ENCODE data around the gene RELT.

Gene RELT

GRCh38 chr11:73391665-73392064 is 15.5 kb downstream of the RELT start:
- Mint-ChIP-seq H3K4me1 (peaks cover 30% of the 10 kb centered on the region), H3K9me3 (no peaks in the 10 kb centered on the region), H3K27me3 (no peaks in the 10 kb centered on the region), H3K27ac (peak overlapping the region in 1 of 2 donors; percentile 54), H3K4me3 (no peak overlapping the region)
- DNase-seq, result no peak
- ATAC-seq, result no peak

GRCh38 chr11:73392108-73393010 is 16.2 kb downstream of the RELT start:
- peaks cover 24% of the 10 kb centered on the region for H3K4me1 Mint-ChIP-seq
- DNase-seq (no peak), ATAC-seq (no peak)
- no peaks in the 10 kb centered on the region for H3K27me3 Mint-ChIP-seq
- peak overlapping the region in 1 of 2 donors; percentile 63 for H3K27ac Mint-ChIP-seq
- no peaks in the 10 kb centered on the region for H3K9me3 Mint-ChIP-seq
- H3K4me3 Mint-ChIP-seq, result peak overlapping the region in 1 of 2 donors; percentile 31

- Mint-ChIP-seq H3K9me3 (no peaks in the 10 kb centered on the region), H3K4me1 (peaks cover 18% of the 10 kb centered on the region), H3K4me3 (no peak overlapping the region), H3K27ac (peak overlapping the region in 1 of 2 donors; percentile 63), H3K27me3 (no peaks in the 10 kb centered on the region)
- DNase-seq (no peak), ATAC-seq (no peak)
Observed at GRCh38 chr11:73393011-73393380, 16.8 kb downstream of the RELT start.

GRCh38 chr11:73393479-73394415 is 17.5 kb downstream of the RELT start:
- ATAC-seq, result peak; percentile 70
- Mint-ChIP-seq H3K27me3 (no peaks in the 10 kb centered on the region), H3K4me1 (peaks cover 13% of the 10 kb centered on the region), H3K9me3 (no peaks in the 10 kb centered on the region), H3K27ac (peak overlapping the region in 1 of 2 donors; percentile 27), H3K4me3 (no peak overlapping the region)
- DNase-seq, result peak; percentile 56 to 65

GRCh38 chr11:73394416-73395296 is 18.5 kb downstream of the RELT start:
- no peaks in the 10 kb centered on the region for H3K27me3 Mint-ChIP-seq
- no peaks in the 10 kb centered on the region for H3K9me3 Mint-ChIP-seq
- no peak overlapping the region for H3K4me3 Mint-ChIP-seq
- H3K27ac Mint-ChIP-seq, result peak overlapping the region in 1 of 2 donors; percentile 64
- DNase-seq, result no peak
- no peak for ATAC-seq
- peaks cover 12% of the 10 kb centered on the region for H3K4me1 Mint-ChIP-seq

GRCh38 chr11:73395297-73396208 is 19.4 kb downstream of the RELT start:
- Mint-ChIP-seq H3K4me1 (peaks cover 7% of the 10 kb centered on the region), H3K4me3 (no peak overlapping the region), H3K27me3 (no peaks in the 10 kb centered on the region), H3K27ac (peak overlapping the region in 1 of 2 donors; percentile 64), H3K9me3 (no peaks in the 10 kb centered on the region)
- DNase-seq (no peak), ATAC-seq (no peak)

- Mint-ChIP-seq H3K4me1 (peaks cover 7% of the 10 kb centered on the region), H3K27me3 (no peaks in the 10 kb centered on the region), H3K9me3 (no peaks in the 10 kb centered on the region), H3K27ac (peak overlapping the region; percentile 36 to 94), H3K4me3 (no peak overlapping the region)
- no peak for ATAC-seq
- DNase-seq, result no peak
Observed at GRCh38 chr11:73396251-73396930, 20.2 kb downstream of the RELT start.

- Mint-ChIP-seq H3K4me1 (peaks cover 7% of the 10 kb centered on the region), H3K4me3 (no peak overlapping the region), H3K27ac (peak overlapping the region in 1 of 2 donors; percentile 94), H3K27me3 (no peaks in the 10 kb centered on the region), H3K9me3 (no peaks in the 10 kb centered on the region)
- ATAC-seq (no peak), DNase-seq (no peak)
Observed at GRCh38 chr11:73396985-73397384, 20.8 kb downstream of the RELT start.

GRCh38 chr11:73397468-73398131 is 21.4 kb downstream of the RELT start:
- H3K4me1 Mint-ChIP-seq, result peaks cover 7% of the 10 kb centered on the region
- no peaks in the 10 kb centered on the region for H3K9me3 Mint-ChIP-seq
- no peak for ATAC-seq
- DNase-seq, result no peak
- no peaks in the 10 kb centered on the region for H3K27me3 Mint-ChIP-seq
- no peak overlapping the region for H3K4me3 Mint-ChIP-seq
- peak overlapping the region in 1 of 2 donors; percentile 92 for H3K27ac Mint-ChIP-seq

GRCh38 chr11:73398132-73398526 is 21.9 kb downstream of the RELT start:
- no peaks in the 10 kb centered on the region for H3K9me3 Mint-ChIP-seq
- peak overlapping the region in 1 of 2 donors; percentile 1 for H3K27ac Mint-ChIP-seq
- H3K4me1 Mint-ChIP-seq, result peaks cover 7% of the 10 kb centered on the region
- DNase-seq (no peak), ATAC-seq (no peak)
- no peaks in the 10 kb centered on the region for H3K27me3 Mint-ChIP-seq
- H3K4me3 Mint-ChIP-seq, result no peak overlapping the region

GRCh38 chr11:73398721-73399120 is 22.5 kb downstream of the RELT start:
- Mint-ChIP-seq H3K4me1 (peaks cover 7% of the 10 kb centered on the region), H3K9me3 (no peaks in the 10 kb centered on the region), H3K27ac (peak overlapping the region in 1 of 2 donors; percentile 24), H3K27me3 (no peaks in the 10 kb centered on the region), H3K4me3 (no peak overlapping the region)
- ATAC-seq (peak; percentile 15), DNase-seq (no peak)

GRCh38 chr11:73399159-73399590 is 23.0 kb downstream of the RELT start:
- H3K4me3 Mint-ChIP-seq, result peak overlapping the region in 1 of 2 donors; percentile 30
- no peaks in the 10 kb centered on the region for H3K9me3 Mint-ChIP-seq
- peaks cover 7% of the 10 kb centered on the region for H3K4me1 Mint-ChIP-seq
- DNase-seq, result no peak
- peak overlapping the region in 1 of 2 donors; percentile 89 for H3K27ac Mint-ChIP-seq
- ATAC-seq, result no peak
- H3K27me3 Mint-ChIP-seq, result no peaks in the 10 kb centered on the region

GRCh38 chr11:73399636-73400035 is 23.4 kb downstream of the RELT start:
- H3K9me3 Mint-ChIP-seq, result no peaks in the 10 kb centered on the region
- no peaks in the 10 kb centered on the region for H3K27me3 Mint-ChIP-seq
- no peak overlapping the region for H3K4me3 Mint-ChIP-seq
- peak overlapping the region in 1 of 2 donors; percentile 89 for H3K27ac Mint-ChIP-seq
- ATAC-seq, result no peak
- H3K4me1 Mint-ChIP-seq, result peaks cover 7% of the 10 kb centered on the region
- no peak for DNase-seq
